CD4-positive, CD25-positive, alpha-beta regulatory T cell (primary cell): ENCODE results near the gene RAD21L1. TPM values are rescaled to one million over a fixed set of nuclear protein-coding genes. Genes with fewer than 3 reads are reported as not detected.
A peak's percentile ranks its signal among the peaks of the same experiment; 100 is the strongest.

Experiments
- ATAC-seq, 2 donors: fragments of 150-1000 bp; cut with Tn5 transposase; one replicate each; pipeline ENCODE4 v1.10.0; 2021; ENCODE audit warnings: low read depth in 2 of 2, moderate number of reproducible peaks in 2 of 2, moderate library complexity in 1 of 2
- DNase-seq, 3 donors: peaks; one replicate each; pipeline versions ENCODE4 v3.0.0 to v3.0.0-alpha.2; 2012 to 2022; ENCODE audit warnings: mixed read lengths in 1 of 3
- H3K27ac ChIP-seq: one replicate; pipeline ENCODE4 v1.7.0; 2013; ENCODE audit warnings: mild to moderate bottlenecking, low read length; ENCODE audit not compliant: insufficient read depth, poor library complexity, severe bottlenecking
- H3K27me3 ChIP-seq: one replicate; pipeline ENCODE4 v1.7.0; 2013; ENCODE audit warnings: low read length; ENCODE audit not compliant: control insufficient read depth, insufficient read depth
- H3K36me3 ChIP-seq: one replicate; pipeline ENCODE4 v1.7.0; 2013; ENCODE audit warnings: mild to moderate bottlenecking, low read length, moderate library complexity; ENCODE audit not compliant: control insufficient read depth, insufficient read depth
- H3K4me1 ChIP-seq: 2 replicates; pipeline ENCODE4 v1.7.0; 2013; ENCODE audit warnings: mild to moderate bottlenecking, low read length; ENCODE audit not compliant: insufficient read depth, control insufficient read depth, poor library complexity, severe bottlenecking
- H3K4me3 ChIP-seq: one replicate; pipeline ENCODE4 v1.7.0; 2013; ENCODE audit warnings: low read depth, mild to moderate bottlenecking, low read length, moderate library complexity
- H3K9me3 ChIP-seq, 2 experiments: 1 replicate in 1 of 2; 2 replicates in 1 of 2; pipeline ENCODE4 v1.7.0; 2013; ENCODE audit warnings: low read length in 2 of 2, mild to moderate bottlenecking in 1 of 2, moderate library complexity in 1 of 2; ENCODE audit not compliant: control insufficient read depth in 2 of 2
- H3K27ac Mint-ChIP-seq, 3 donors: one replicate each; pipeline ENCODE4 v1.8.0; 2020 to 2022; ENCODE audit warnings: mild to moderate bottlenecking in 3 of 3, mixed read lengths in 3 of 3, moderate library complexity in 2 of 3
- H3K27me3 Mint-ChIP-seq: one replicate; pipeline ENCODE4 v1.8.0; 2022; ENCODE audit warnings: mild to moderate bottlenecking, mixed read lengths
- H3K36me3 Mint-ChIP-seq: one replicate; pipeline ENCODE4 v1.8.0; 2020; ENCODE audit warnings: mixed read lengths
- H3K4me1 Mint-ChIP-seq, 4 donors: one replicate each; pipeline ENCODE4 v1.8.0; 2020 to 2022; ENCODE audit warnings: mixed read lengths in 4 of 4, mild to moderate bottlenecking in 1 of 4
- H3K4me3 Mint-ChIP-seq, 4 donors: one replicate each; pipeline ENCODE4 v1.8.0; 2020 to 2022; ENCODE audit warnings: mild to moderate bottlenecking in 4 of 4, mixed read lengths in 4 of 4, moderate library complexity in 3 of 4
- H3K9me3 Mint-ChIP-seq, 7 donors: one replicate each; pipeline ENCODE4 v1.8.0; 2020 to 2022; ENCODE audit warnings: mixed read lengths in 7 of 7, mild to moderate bottlenecking in 3 of 7, moderate library complexity in 2 of 7
- polyA plus RNA-seq, 4 donors: library from polyadenylated mRNA; unstranded; fragments of 300-500 nt; fragmentation: Illumina TruSeq; gene quantifications; one replicate each; pipeline ENCODE4 v1.2.3, GENCODE V29; 2021
- total RNA-seq: library from RNA; stranded (reverse); gene quantifications from one replicate; pipeline ENCODE4 v1.2.3, GENCODE V29; 2022

RAD21L1 gene
- total and polyA plus RNA-seq, 5 donors from 2014 or later = 0.46 TPM; not detected in 4

- no peaks in the 10 kb centered on the region for H3K9me3 Mint-ChIP-seq
- H3K36me3 Mint-ChIP-seq = peaks cover 26% of the 10 kb centered on the region
- Histone ChIP-seq H3K27ac (peak overlapping the region; percentile 19), H3K4me1 (peaks cover 16% of the 10 kb centered on the region), H3K27me3 (no peaks in the 10 kb centered on the region), H3K36me3 (no peaks in the 10 kb centered on the region), H3K4me3 (peak overlapping the region; percentile 61), H3K9me3 (no peaks in the 10 kb centered on the region)
- peak overlapping the region; percentile 90 to 99 (median 91) for H3K27ac Mint-ChIP-seq
- peak in 2 of 3 donors; percentile 36 to 69 for DNase-seq
- ATAC-seq = peak; percentile 44 to 54
- H3K4me1 Mint-ChIP-seq = peaks cover 18 to 57% (median 38%) of the 10 kb centered on the region in 4 donors
- H3K27me3 Mint-ChIP-seq = no peaks in the 10 kb centered on the region
- peak overlapping the region; percentile 58 to 90 (median 79) for H3K4me3 Mint-ChIP-seq
Measured at GRCh38 chr20:1286267-1287024, 60.6 kb downstream of the RAD21L1 start.

GRCh38 chr20:1287306-1287705 lies 61.5 kb downstream of the RAD21L1 start:
- DNase-seq (peak in 1 of 3 donors; percentile 60), ATAC-seq (peak; percentile 59 to 66)
- peak overlapping the region; percentile 90 to 99 (median 91) for H3K27ac Mint-ChIP-seq
- Histone ChIP-seq H3K4me1 (peaks cover 16% of the 10 kb centered on the region), H3K27me3 (no peaks in the 10 kb centered on the region), H3K4me3 (peak overlapping the region; percentile 61), H3K36me3 (no peaks in the 10 kb centered on the region), H3K9me3 (no peaks in the 10 kb centered on the region), H3K27ac (no peak overlapping the region)
- peak overlapping the region; percentile 58 to 90 (median 79) for H3K4me3 Mint-ChIP-seq
- H3K27me3 Mint-ChIP-seq = no peaks in the 10 kb centered on the region
- no peaks in the 10 kb centered on the region for H3K9me3 Mint-ChIP-seq
- peaks cover 22% of the 10 kb centered on the region for H3K36me3 Mint-ChIP-seq
- H3K4me1 Mint-ChIP-seq = peaks cover 18 to 58% (median 36%) of the 10 kb centered on the region in 4 donors

GRCh38 chr20:1287787-1288569 lies 62.1 kb downstream of the RAD21L1 start:
- Histone ChIP-seq H3K4me1 (peaks cover 16% of the 10 kb centered on the region), H3K27ac (no peak overlapping the region), H3K27me3 (no peaks in the 10 kb centered on the region), H3K9me3 (no peaks in the 10 kb centered on the region), H3K4me3 (no peak overlapping the region), H3K36me3 (no peaks in the 10 kb centered on the region)
- Mint-ChIP-seq H3K4me3 (peak overlapping the region in 1 of 4 donors; percentile 84), H3K27me3 (no peaks in the 10 kb centered on the region), H3K36me3 (peaks cover 22% of the 10 kb centered on the region), H3K27ac (peak overlapping the region in 2 of 3 donors; percentile 90 to 91), H3K9me3 (no peaks in the 10 kb centered on the region), H3K4me1 (peaks cover 18 to 62% (median 37%) of the 10 kb centered on the region in 4 donors)
- no peak for ATAC-seq
- no peak for DNase-seq

- Histone ChIP-seq H3K27ac (no peak overlapping the region), H3K27me3 (no peaks in the 10 kb centered on the region), H3K4me3 (no peak overlapping the region), H3K36me3 (no peaks in the 10 kb centered on the region), H3K4me1 (peaks cover 11% of the 10 kb centered on the region), H3K9me3 (no peaks in the 10 kb centered on the region)
- H3K27me3 Mint-ChIP-seq = no peaks in the 10 kb centered on the region
- ATAC-seq (no peak), DNase-seq (no peak)
- peaks cover 11 to 36% (median 19%) of the 10 kb centered on the region in 4 donors for H3K4me1 Mint-ChIP-seq
- peak overlapping the region in 2 of 3 donors; percentile 10 to 11 for H3K27ac Mint-ChIP-seq
- peaks cover 11% of the 10 kb centered on the region for H3K36me3 Mint-ChIP-seq
- H3K9me3 Mint-ChIP-seq = no peaks in the 10 kb centered on the region
- no peak overlapping the region for H3K4me3 Mint-ChIP-seq
Measured at GRCh38 chr20:1291191-1291741, 65.4 kb downstream of the RAD21L1 start.

- ATAC-seq (no peak), DNase-seq (no peak)
- no peak overlapping the region for H3K4me3 ChIP-seq
- H3K9me3 ChIP-seq = no peaks in the 10 kb centered on the region
- Mint-ChIP-seq H3K27me3 (no peaks in the 10 kb centered on the region), H3K4me1 (peaks cover under 1 to 22% (median 6%) of the 10 kb centered on the region in 4 donors), H3K36me3 (peaks cover 7% of the 10 kb centered on the region), H3K4me3 (no peak overlapping the region), H3K9me3 (no peaks in the 10 kb centered on the region), H3K27ac (peak overlapping the region; percentile 48 to 78 (median 63))
- no peak overlapping the region for H3K27ac ChIP-seq
- no peaks in the 10 kb centered on the region for H3K27me3 ChIP-seq
- H3K36me3 ChIP-seq = no peaks in the 10 kb centered on the region
- no peaks in the 10 kb centered on the region for H3K4me1 ChIP-seq
Measured at GRCh38 chr20:1292620-1293019, 66.8 kb downstream of the RAD21L1 start.

GRCh38 chr20:1293641-1294379 lies 68.0 kb downstream of the RAD21L1 start:
- peaks cover 11% of the 10 kb centered on the region for H3K36me3 Mint-ChIP-seq

GRCh38 chr20:1294497-1294896 lies 68.7 kb downstream of the RAD21L1 start:
- Histone ChIP-seq H3K4me1 (no peaks in the 10 kb centered on the region), H3K9me3 (no peaks in the 10 kb centered on the region), H3K27me3 (no peaks in the 10 kb centered on the region), H3K27ac (no peak overlapping the region), H3K36me3 (peaks cover 6% of the 10 kb centered on the region), H3K4me3 (no peak overlapping the region)
- peak overlapping the region in 1 of 3 donors; percentile 29 for H3K27ac Mint-ChIP-seq
- H3K27me3 Mint-ChIP-seq = no peaks in the 10 kb centered on the region
- H3K36me3 Mint-ChIP-seq = peaks cover 14% of the 10 kb centered on the region
- peaks cover 0 to 26% (median 8%) of the 10 kb centered on the region in 4 donors for H3K4me1 Mint-ChIP-seq
- ATAC-seq (no peak), DNase-seq (no peak)
- H3K9me3 Mint-ChIP-seq = no peaks in the 10 kb centered on the region
- H3K4me3 Mint-ChIP-seq = no peak overlapping the region

More at GRCh38 chr20:1293641-1294379, 68.0 kb downstream of the RAD21L1 start:
- H3K4me3 Mint-ChIP-seq = no peak overlapping the region
- Histone ChIP-seq H3K36me3 (no peaks in the 10 kb centered on the region), H3K27me3 (no peaks in the 10 kb centered on the region), H3K4me1 (no peaks in the 10 kb centered on the region), H3K27ac (no peak overlapping the region), H3K9me3 (no peaks in the 10 kb centered on the region), H3K4me3 (no peak overlapping the region)
- peaks cover 0 to 21% (median 6%) of the 10 kb centered on the region in 4 donors for H3K4me1 Mint-ChIP-seq
- H3K9me3 Mint-ChIP-seq = no peaks in the 10 kb centered on the region
- DNase-seq = no peak
- no peak for ATAC-seq
- no peaks in the 10 kb centered on the region for H3K27me3 Mint-ChIP-seq
- H3K27ac Mint-ChIP-seq = no peak overlapping the region
